ENCODE data around the gene SMARCC1.

The SMARCC1 gene

DNA sequence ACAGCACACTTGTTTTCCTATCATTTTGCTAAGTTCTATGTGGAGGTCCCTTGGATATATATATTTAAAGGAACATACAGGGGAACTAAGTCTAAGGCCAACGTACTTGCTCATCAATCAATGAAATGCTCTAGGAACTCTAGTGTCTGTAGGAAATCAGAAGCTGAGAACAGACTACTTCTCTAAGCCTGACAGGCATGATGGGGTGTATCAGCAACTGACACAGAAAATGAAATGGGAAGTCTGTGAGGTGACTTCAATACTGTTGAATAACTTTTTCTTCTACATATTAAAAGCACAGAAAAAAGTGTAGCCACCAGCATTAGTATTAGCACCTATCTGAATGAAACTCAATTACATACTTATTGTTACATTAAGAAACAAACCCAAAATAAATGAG lies 146.2 kb downstream of the SMARCC1 start:
- no peak for DNase-seq (ENCODE audit: low read depth, low spot score)

DNA sequence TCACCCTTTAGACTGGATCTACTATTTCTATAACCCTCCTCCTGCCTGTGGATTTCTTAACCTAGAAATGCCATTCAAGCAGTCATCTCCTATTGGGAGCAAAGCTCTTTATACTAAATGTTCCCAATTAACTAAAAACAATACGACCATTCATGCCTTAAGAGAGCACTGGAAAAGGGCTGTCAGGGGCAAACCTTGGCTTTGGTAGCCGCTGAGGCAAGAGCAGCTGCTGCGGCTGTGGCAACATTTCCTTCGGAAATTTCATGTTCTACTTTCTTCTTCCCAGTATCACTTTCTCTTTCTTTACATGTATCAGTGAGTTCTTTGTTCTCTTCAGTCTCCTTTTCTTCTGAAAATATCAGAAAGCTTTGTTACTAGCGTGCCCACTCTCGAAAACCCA lies 146.7 kb downstream of the SMARCC1 start:
- DNase-seq (ENCODE audit: low read depth, low spot score): no peak

DNA sequence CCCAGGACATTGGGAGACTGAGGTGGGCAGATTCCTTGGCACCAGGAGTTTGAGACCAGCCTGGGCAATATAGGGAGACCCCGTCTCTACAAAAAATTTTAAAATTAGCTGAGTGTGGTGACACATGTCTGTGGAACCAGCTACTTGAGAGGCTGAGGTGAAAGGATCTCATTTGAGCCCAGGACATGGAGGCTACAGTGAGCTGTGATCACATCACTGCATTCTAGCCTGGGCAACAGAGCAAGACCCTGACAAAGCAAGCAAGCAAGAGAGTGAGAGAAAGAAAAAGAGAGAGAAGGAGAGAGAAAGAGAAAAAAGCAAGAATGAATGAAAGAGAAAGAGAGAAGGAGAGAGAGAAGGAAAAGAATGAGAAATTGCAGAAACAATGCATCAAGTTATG lies 150.9 kb downstream of the SMARCC1 start:
- DNase-seq (ENCODE audit: low read depth, low spot score): no peak

DNA sequence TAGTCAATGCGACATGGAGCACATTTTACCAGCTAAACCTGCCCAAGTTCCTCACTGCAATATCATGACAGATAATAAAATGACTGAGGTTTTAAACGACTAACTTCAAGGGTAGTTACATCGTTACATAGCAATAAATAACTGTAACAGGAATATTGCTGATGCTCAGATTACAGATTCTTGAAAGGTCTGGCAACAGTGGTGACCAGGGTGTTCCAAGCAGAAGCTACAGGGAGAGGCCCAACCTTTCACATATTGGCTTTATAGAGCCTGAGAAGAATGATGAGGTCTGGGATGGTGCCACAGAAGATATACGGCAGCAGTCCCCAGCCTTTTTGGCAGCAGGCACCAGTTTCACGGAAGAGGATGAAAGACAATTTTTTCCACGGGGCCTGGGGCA lies 151.9 kb downstream of the SMARCC1 start:
- no peak for DNase-seq (ENCODE audit: low read depth, low spot score)

DNA sequence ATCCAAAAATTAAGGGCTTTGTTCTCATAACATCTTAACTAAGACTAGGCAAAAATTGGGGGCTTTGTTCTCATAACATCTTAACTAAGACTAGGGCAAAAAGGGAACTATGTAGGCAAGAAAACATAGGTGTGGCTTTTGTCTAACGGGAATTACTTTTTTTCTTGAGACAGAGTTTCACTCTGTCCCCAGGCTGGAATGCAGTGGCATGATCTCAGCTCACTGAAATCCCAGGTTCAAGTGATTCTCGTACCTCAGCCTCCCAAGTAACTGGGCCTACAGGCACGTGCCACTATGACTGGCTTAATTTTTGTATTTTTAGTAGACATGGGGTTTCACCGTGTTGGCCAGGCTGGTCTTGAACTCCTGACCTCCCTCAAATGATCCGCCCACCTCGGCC lies 153.3 kb downstream of the SMARCC1 start:
- DNase-seq (ENCODE audit: low read depth, low spot score): no peak

DNA sequence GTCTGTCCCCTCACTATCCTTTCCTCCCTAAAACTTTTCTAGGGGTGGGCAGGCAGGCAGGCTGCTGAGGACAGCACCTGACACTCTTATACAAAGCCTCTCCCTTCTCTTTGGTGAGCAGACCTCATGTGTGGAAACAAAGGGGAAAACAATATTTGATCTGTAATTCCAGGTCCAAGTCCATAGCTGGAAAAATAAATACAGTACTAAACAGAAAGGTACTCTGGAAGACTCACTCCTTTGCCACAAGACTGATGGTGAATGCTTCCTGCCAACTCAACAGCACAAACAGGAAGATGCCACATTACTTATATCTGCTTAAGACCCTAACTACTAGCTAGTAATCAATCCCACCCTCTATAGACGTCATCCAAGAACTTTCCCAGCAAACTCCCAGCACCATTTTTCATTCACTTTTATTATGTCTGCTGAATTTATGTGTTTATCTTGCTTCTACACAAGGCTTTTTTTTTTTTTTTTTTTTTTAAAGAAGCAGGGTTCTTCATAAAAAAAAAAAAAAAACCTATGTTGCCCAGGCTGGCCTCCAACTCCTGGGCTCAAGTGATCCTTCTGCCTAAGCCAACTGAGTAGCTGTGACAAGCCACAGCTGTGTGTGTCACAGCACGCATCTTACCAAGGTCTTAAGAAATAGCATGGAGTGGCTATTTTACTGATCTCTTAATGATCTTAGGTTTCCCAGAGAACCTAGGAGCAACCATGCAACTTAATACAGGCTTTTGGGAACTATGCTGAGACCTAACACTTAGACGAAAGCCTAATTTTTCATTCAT lies 158.8 kb downstream of the SMARCC1 start:
- no peak for DNase-seq (ENCODE audit: low read depth, low spot score)

DNA sequence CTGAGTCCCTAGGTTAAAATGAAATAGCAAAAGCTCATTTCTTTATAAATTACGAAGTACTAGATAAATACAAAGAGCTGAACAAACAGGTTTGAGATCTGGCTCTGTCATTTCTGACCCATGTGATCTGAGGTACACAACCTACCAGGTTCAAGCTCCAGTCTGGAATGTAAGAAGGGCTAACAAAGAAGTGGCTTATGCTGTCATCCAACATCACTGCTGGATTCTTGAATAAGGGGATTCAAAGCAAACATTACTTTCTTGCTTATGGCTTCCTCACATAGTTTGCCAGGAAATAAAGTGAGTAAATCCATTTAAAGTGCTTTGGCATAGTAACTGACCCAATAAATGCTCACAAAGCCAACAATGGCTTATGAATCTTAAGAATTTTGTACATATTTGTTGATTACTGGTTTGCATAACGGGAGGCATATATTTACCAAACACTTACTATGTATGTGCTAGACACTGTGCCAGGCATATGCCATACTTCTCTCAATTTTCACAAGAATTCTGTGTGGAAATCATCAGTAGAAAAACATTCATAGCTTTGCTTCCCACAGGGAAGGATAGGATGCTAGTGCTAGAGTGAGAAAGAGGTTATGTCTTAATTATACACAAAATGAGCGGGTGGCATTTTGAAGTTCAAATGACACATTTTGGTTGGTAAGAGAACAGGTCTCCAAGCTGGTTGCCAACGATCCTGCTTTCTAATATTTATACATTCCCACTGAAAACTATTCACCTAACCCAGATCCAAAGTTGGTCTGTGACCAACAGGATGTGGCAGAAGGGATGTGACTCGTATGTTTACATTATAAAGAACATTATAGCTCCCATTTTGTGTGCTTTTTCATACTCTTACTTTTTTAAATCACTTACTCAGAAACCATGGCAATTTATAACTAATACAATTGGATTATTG lies 164.3 kb downstream of the SMARCC1 start:
- DNase-seq (ENCODE audit: low read depth, low spot score): no peak

DNA sequence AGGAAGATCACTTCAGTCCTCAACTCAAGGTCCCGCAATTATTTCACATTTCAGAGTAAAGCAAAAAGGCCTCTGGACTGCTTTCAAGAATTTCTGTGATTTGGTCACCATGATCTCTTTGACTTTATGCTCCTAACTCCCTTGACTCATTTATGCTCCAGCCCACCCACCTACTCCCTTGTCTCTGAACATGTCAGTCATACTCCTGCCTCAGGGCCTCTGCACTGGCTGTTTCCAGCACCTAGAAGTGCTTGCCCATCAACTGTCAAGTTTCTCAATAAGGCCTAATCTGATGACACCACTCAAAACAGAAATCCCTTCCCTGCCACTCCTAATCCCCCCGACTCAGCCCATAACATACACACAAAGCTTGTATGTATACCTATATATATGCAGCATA lies 166.9 kb downstream of the SMARCC1 start:
- no peak for DNase-seq (ENCODE audit: low read depth, low spot score)

DNA sequence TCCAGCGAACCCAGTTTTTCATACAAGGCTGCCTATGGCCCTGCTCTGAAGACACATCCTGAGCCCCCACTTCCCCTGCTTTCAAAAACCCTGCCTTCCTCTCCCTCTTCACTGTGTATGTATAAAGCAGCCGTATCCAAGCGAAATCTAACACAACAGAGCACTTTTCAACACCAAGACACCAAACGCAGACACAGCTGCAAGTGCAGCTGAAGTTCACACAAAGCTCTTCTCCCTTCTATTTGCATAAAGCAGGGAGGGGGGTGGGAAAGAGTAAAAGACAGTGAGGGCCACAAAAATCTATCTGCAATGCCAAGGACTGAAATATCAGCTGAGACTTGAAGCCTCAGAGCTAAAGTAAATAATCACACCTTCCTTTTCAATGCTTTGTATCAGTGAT lies 168.0 kb downstream of the SMARCC1 start:
- no peak for DNase-seq (ENCODE audit: low read depth, low spot score)

DNA sequence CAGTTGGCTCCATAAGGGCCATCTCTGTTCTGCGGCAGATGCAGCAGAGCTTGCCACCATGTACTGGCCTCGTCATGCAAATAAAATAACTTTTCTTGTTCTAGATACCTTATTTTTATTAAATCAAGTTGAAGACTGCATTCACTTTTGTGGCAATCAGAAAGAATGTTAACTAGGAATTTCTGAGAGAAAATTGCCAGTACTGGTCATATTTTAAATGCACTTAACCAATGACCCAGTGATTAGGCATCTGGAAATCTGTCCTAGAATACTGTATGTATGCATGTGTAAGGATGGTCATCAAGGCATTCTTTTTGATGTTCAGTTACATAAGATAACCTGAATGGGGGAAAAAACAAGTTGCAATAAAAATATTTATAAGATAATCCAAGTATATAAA lies 168.8 kb downstream of the SMARCC1 start:
- no peak for DNase-seq (ENCODE audit: low read depth, low spot score)

DNA sequence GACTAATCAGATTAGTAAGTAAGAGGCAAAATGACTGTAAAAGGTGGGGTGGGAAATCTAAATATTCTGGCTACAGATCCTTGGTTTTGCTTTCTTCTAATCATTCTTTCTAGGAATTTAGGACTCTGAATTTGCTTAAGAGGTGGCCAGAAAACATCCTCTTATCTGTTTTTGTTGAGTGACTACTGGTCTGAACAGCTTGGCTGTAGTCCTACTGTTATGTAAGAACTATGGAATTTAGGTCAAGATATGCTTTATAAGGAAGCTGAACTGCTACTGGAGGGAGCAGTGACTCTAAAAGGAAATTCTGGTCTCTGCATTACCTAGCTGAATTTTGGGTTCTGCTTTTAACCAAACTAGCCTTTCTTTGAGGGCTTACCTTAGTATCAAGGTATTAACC lies 169.5 kb downstream of the SMARCC1 start:
- no peak for DNase-seq (ENCODE audit: low read depth, low spot score)

DNA sequence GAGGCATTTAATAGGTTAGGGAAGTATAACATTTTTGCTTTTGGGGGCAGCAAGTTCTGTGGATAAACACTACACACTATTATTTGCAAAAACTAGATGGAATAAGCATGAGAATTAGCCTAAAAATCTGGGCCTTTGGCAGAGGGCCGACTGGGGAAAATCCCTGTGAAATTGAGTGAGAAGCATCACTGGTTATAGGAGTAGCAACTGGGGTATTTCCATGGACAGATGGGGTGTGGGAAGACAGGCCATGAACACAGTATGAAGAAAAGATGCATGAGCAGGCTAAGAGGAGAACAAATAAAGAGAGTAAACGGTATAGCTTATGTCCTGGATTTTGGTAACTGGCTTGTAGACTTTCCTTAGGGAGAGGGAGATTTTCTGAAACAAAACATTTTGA lies 170.1 kb downstream of the SMARCC1 start:
- no peak for DNase-seq (ENCODE audit: low read depth, low spot score)

DNA sequence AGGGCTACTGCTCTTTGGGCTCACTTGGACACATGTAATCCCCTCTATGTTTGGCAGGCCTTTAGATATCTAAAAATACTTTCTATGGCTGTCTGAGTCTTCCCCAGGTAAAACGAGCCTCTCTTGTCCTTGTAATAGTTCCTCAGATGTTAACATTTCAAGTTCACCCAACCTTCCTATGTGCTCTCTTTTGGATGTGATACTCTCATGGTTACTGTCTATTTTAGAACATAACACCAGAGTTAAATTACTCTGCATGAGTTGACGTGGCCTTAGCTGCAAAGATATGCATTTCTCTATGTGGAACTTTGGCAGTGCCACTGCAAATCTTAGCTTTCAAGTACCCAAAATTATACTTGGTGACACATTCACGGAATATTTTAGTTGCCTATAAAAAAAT lies 171.1 kb downstream of the SMARCC1 start:
- no peak for DNase-seq (ENCODE audit: low read depth, low spot score)

DNA sequence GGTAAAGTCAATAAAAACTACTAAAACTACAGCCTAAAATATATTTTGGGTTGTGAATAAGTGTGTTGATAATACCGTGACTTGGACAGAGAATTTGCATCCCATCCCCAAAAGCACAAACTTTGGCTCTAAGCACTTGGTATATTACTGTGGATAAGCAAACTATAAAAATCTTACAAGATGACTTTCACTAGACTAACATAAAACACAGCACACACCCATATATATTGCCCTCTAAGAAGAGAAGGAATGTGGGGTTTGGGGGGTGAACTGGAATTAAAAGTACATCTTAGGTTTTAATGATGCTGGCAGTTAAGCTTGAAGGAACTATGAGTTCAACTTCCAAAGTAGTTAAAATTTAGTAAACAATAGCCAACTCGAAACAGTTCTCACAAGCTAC lies 174.4 kb downstream of the SMARCC1 start:
- no peak for DNase-seq (ENCODE audit: low read depth, low spot score)

DNA sequence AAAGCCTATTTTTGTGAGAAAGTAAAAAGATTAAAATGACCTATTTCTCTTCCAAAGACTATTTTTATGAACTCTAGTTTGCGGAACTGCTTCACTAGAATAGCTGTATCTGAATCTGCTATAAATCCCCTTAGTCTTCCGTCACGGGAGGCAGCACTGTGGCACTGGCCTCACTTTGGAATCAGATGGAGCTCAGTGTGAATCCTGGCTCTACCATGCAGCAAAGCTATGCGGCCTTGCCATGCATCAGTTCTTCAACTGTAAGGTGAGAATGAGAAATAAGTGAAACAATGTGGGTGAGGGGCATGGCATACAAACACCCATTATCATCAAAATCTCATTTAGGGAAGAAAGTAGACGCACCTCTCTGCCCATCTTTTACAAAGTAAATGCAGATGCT lies 175.5 kb downstream of the SMARCC1 start:
- DNase-seq (ENCODE audit: low read depth, low spot score): no peak

DNA sequence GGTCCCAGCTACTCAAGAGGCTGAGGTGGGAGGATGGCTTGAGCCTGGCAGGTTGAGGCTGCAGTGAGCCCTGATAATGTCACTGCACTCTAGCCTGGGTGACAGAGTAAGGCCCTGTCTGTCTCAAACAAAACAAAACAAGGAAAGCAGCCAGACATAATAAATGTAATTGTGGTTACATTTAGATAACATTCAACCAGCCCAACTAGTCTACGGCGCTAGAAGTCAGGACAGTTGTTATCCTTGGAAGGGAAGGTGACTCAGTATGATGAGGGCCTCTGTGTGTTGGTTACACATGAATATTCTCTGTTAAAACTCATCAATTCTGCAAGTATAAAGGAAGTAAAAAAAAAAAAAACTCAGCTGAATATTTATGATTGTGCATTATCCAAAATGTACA lies 176.0 kb downstream of the SMARCC1 start:
- no peak for DNase-seq (ENCODE audit: low read depth, low spot score)

DNA sequence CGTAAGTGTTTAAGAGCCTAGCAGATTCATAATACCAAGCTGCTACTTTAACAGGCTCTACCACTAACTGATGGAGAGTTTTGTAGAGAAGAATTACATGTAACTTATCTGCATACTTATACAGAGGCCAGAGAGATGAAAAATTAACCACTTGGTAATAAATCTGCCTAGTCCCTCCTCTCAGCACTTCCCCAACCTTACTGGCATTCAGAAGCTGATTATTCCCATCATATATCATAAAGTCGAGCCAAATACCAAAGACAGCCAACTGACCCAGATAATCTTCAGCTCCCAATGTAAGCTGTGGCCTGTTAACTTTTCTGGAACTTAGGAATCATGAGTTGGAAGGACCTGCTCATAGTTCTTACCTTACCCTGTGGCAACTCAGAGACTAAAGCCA lies 177.5 kb downstream of the SMARCC1 start:
- DNase-seq (ENCODE audit: low read depth, low spot score): no peak

DNA sequence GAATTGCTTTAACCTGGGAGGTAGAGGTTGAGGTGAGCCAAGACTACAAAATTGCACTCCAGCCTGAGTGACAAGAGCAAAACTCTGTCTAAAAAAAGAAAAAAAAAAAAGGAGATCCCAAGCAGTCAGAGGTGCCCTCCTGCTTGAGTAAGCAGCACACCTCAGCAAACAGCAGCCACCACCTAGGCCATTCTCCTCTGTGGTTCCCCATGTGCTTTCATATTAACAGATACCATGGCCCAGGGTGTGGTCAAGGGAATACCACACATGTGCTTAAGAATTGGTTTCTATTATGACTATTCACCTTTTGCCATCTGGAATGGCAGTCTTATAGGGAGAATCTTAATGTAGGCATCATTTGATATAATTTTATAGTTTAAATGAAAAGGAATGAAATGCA lies 178.4 kb downstream of the SMARCC1 start:
- DNase-seq (ENCODE audit: low read depth, low spot score): no peak

DNA sequence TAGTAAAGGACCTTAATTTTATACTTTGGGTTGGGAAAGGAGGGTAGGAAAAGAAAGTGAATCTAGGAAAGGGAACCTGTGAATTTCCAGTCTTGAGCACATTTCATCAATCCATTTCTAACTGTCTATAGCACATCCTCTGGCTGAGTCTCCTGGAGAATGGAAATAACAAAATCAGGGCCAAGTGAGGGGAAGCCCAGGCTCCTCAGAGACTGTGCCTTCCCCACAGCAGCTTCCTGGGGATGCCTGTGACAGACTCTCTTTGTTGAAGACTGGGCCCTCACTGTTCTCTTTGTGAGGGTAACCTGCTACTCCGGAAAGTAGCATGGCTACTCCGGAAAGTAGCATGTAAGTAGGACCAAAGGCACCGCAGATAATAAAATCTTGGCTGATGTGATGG lies 180.4 kb downstream of the SMARCC1 start:
- DNase-seq (ENCODE audit: low read depth, low spot score): no peak

DNA sequence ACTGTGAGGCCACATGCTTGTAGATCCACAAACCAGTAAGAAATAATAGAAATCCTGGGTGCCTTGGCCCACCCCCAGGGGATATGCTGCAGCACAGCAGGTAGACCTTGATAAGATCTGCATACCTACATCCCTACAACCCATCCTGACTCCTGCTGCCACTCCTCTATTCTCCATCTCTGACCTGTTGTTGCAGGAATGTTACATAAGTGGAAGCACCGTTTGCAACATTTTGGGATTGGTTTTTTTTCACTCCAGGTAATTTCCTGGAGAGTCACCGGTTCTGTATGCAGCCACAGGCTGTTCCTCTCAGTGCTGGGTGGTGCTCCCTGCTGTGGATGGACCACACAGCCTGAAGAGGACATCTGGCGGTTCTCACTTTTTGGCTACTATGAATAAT lies 186.9 kb downstream of the SMARCC1 start:
- DNase-seq (ENCODE audit: low read depth, low spot score): no peak

DNA sequence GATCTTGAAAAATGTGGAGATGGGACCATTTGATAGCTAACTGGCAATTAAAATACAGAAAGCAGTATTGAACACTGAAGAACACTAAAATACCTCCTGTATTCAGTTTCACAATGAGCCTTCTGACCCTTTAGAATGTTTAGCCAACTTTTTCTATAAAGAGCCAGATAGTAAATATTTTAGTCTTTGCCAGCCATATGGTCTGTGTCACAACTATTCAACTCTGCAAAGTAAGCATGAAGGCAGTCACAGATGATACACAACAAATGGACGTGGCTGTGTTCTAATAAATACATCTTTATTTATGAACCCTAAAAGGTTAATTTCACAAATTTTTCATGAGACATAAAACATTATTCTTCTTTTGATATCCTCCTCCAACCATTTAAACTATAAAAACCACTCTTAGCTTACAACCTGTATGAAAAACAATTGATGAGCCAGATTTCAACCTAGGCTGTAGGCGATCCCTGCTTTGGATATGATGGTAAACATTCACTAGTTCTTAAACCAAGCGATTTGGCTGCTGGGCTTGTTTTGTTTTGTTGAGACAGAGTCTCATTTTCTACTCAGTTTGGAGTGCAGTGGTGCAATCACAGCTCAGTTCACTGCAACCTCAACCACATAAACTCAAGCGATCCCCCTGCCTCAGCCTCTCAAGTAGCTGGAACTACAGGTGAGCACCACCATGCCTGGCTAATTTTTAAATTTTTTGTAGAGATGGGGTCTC lies 189.5 kb downstream of the SMARCC1 start:
- DNase-seq (ENCODE audit: low read depth, low spot score): no peak

DNA sequence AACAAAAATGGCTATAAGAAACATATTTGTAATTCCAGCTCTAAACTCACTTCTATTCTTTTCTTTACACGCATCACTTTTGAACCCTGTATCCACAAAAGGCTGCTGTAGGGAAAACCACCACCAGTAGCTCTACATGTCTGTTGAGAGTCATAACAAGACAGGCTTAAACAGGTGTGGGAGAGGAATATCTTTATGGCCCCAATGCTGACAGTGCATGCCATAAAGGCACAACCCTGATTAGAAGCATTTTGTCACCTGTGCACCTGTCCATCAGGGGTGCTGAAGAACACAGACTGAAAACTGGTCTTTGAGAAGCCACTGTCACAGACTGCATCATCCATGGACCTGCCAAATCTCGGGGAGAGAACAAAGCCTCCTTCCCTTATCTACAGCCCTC lies 191.5 kb downstream of the SMARCC1 start:
- no peak for DNase-seq (ENCODE audit: low read depth, low spot score)

Measured in brain pericyte (primary cell).